Choroid plexus epithelial cell (primary cell): ENCODE results near the gene TMPRSS11F.

Experiments used
- DNase-seq: peaks from one replicate; pipeline ENCODE4 v3.0.0-alpha.2; 2010; ENCODE audit warnings: low read depth
- H3K4me3 ChIP-seq: 2 replicates; pipeline ENCODE4 v1.5.1; 2011; ENCODE audit warnings: low read depth, mild to moderate bottlenecking, control low read depth, low read length, moderate library complexity
- TF ChIP-seq, protein P1 (sequence below): conservative IDR thresholded peaks from 2 replicates; pipeline ENCODE4 v1.5.1; 2011; ENCODE audit warnings: low read depth, mild to moderate bottlenecking, control low read depth, inconsistent platforms, low read length, moderate library complexity

TMPRSS11F gene

DNA sequence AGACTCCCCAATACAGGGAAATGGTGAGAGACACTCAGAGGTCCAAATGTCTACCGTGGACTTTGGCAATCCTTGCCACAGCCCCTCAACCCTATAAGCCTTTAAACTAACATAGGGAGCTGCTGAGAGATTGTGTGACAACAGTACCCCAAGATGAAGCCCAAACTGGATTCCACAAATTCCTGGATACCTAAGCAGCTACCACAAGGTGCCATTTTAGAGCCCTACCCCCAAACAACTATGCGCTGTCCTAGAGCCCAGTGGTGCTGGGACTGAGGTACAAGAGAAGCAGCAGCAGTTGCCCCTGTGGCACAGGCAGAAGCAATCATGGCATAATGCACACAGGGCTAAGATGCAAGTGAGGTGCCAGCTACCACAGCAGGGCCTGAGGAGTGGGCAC lies 2.7 kb upstream of the TMPRSS11F start:
- no peak for DNase-seq
- H3K4me3 ChIP-seq, result no peak overlapping the region
- TF ChIP-seq, protein P1, sequence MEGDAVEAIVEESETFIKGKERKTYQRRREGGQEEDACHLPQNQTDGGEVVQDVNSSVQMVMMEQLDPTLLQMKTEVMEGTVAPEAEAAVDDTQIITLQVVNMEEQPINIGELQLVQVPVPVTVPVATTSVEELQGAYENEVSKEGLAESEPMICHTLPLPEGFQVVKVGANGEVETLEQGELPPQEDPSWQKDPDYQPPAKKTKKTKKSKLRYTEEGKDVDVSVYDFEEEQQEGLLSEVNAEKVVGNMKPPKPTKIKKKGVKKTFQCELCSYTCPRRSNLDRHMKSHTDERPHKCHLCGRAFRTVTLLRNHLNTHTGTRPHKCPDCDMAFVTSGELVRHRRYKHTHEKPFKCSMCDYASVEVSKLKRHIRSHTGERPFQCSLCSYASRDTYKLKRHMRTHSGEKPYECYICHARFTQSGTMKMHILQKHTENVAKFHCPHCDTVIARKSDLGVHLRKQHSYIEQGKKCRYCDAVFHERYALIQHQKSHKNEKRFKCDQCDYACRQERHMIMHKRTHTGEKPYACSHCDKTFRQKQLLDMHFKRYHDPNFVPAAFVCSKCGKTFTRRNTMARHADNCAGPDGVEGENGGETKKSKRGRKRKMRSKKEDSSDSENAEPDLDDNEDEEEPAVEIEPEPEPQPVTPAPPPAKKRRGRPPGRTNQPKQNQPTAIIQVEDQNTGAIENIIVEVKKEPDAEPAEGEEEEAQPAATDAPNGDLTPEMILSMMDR, result no peak

DNA sequence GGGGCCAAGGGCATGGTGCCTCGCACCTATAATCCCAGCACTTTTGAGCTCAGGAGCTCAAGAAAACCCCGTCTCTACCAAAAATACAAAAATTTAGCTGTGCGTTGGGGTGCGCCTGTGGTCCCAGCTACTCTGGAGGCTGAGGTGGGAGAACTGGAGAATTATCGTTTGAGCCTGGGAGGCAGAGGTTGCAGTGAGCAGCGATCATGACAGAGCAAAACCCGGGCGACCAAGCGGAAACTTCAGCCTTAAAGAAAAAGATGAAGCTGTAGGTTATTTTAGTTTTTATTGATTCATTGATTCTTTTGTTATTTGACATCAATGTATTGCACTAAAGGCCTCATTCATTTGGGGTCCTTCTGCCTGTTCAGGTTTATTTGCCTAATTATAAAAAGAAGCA lies 5.4 kb downstream of the TMPRSS11F start:
- DNase-seq, result no peak
- H3K4me3 ChIP-seq, result no peak overlapping the region
- TF ChIP-seq, protein P1, result no peak

DNA sequence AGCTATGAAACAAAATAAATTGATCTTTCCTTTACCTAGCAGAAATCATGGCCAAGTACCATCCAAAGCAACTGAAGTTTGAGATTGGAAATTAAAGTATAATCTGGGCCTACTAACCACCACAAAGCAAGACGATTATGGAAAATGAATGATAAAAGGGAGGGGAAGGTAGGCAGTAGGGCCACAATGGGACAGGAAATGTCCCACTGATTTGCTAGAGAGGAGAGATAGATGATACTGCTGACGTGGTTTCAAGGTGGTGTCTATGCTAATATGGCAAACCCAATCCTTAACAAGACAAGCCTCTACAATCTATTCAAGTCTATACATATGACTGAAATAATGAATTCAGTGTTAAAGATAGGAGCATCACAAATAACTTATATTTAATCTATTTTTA lies 6.1 kb downstream of the TMPRSS11F start:
- no peak overlapping the region for H3K4me3 ChIP-seq
- TF ChIP-seq, protein P1, result no peak
- DNase-seq, result no peak

DNA sequence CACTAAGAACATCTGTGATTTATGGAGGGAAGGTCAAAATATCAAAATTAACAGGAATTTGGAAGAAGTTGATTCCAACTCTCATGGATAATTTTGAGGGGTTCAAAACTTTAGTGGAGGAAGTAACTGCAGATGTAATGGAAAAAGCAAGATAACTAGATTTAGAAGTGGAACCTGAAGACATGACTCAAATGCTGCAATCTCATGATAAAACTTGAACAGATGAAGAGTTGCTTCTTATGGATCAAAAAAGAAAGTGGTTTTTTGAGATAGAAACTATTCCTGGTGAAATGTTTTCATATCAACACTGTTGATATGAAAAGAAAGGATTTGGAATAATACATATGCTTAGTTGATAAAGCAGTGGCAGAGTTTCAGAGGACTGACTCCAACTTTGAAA lies 9.7 kb downstream of the TMPRSS11F start:
- H3K4me3 ChIP-seq, result no peak overlapping the region
- DNase-seq, result no peak
- TF ChIP-seq, protein P1, result no peak

DNA sequence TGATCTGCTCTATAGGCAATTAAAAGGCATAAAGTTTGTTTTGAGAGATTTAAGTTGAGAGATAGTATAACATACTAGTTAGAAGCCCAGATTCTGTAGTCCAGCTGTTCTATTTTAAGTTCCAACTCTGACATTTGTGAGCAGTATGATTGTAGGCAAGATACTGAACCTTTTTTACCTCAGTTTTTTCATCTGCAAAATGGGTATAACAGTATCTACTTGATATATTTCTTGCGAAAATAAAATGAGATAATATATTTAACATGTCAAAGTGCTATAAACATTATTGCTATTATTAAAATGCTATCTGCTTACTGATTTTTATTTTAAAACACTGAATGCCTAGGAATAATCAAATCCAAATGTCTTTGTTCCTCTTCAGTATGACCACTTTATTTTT lies 19.2 kb downstream of the TMPRSS11F start:
- H3K4me3 ChIP-seq, result no peak overlapping the region
- TF ChIP-seq, protein P1, result no peak
- DNase-seq, result no peak

DNA sequence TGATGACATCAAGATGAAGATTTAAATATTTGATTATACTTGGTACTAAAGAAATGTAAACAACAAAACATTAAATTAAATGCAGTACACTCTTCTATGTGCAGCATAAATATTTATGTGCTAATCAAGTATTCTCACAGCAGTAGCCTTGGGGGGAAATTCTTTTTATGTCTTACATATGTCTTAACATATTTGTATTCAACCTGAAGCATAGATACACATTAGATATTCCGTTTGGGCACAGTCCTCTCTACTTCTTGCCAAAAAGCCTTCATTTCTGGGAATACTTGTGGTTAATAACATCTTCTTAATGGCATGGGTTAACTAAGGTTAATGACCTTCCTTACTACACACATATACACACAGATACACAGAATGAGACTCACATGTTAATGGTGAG lies 19.8 kb downstream of the TMPRSS11F start:
- no peak overlapping the region for H3K4me3 ChIP-seq
- no peak for DNase-seq
- TF ChIP-seq, protein P1, result no peak

DNA sequence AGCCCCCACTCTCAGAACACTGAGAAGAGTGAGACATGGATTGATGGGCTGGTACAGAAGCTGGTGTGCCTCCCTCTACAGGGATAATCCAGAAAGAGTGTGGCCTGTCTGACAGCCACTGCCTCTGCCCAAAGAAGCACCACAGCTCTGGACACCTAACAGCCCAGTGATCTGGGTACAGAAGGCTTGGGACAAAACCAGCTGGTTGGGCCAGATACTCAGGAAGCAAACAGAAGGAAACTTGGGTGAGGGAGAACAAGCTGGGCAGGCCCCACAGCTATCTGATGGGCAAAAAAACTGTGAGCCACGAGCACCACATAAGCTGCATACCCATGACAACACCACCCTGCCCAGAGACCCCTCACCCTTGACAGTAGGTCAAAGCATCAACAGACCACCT lies 46.9 kb downstream of the TMPRSS11F start:
- TF ChIP-seq, protein P1, result no peak
- H3K4me3 ChIP-seq, result no peak overlapping the region
- no peak for DNase-seq
